ENCODE measurements around the gene CCDC63.
A peak's percentile ranks its signal among the peaks of the same experiment; 100 is the strongest.
"Not testable (repeated sequence)": the region's sequence is repeated elsewhere in the genome, so short reads cannot be mapped to it uniquely, and the experiment has no call there.

The CCDC63 gene

GRCh38 chr12:110844551-110845338 lies 2.0 kb upstream of the CCDC63 start:
- no peak for DNase-seq
- no peak for ATAC-seq

- ATAC-seq (no peak), DNase-seq (no peak)
Observed at GRCh38 chr12:110845339-110845682, 1.5 kb upstream of the CCDC63 start.

GRCh38 chr12:110848314-110848923 lies 1.6 kb downstream of the CCDC63 start:
- DNase-seq (no peak), ATAC-seq (no peak)

GRCh38 chr12:110849221-110849620 lies 2.4 kb downstream of the CCDC63 start:
- no peak for ATAC-seq
- DNase-seq: no peak

GRCh38 chr12:110849748-110850403 lies 3.1 kb downstream of the CCDC63 start:
- DNase-seq (no peak), ATAC-seq (peak; percentile 50)

GRCh38 chr12:110850762-110851161 lies 4.0 kb downstream of the CCDC63 start:
- DNase-seq (no peak), ATAC-seq (no peak)

- no peak for DNase-seq
- ATAC-seq: no peak
Observed at GRCh38 chr12:110853836-110854235, 7.0 kb downstream of the CCDC63 start.

- DNase-seq: no peak
- no peak for ATAC-seq
Observed at GRCh38 chr12:110856542-110856941, 9.8 kb downstream of the CCDC63 start.

- ATAC-seq (no peak), DNase-seq (no peak)
Observed at GRCh38 chr12:110857528-110857927, 10.7 kb downstream of the CCDC63 start.

GRCh38 chr12:110857954-110858353 lies 11.2 kb downstream of the CCDC63 start:
- not testable (repeated sequence) for DNase-seq, ATAC-seq

GRCh38 chr12:110858848-110859247 lies 12.1 kb downstream of the CCDC63 start:
- ATAC-seq: no peak

GRCh38 chr12:110860833-110861296 lies 14.1 kb downstream of the CCDC63 start:
- ATAC-seq (no peak), DNase-seq (no peak)

More at GRCh38 chr12:110858848-110859247, 12.1 kb downstream of the CCDC63 start:
- no peak for DNase-seq

- DNase-seq (no peak), ATAC-seq (no peak)
Observed at GRCh38 chr12:110861729-110862128, 14.9 kb downstream of the CCDC63 start.

GRCh38 chr12:110862329-110862728 lies 15.5 kb downstream of the CCDC63 start:
- no peak for DNase-seq

GRCh38 chr12:110863161-110863560 lies 16.4 kb downstream of the CCDC63 start:
- ATAC-seq: no peak
- no peak for DNase-seq

More at GRCh38 chr12:110862329-110862728, 15.5 kb downstream of the CCDC63 start:
- ATAC-seq: no peak

GRCh38 chr12:110865521-110865920 lies 18.7 kb downstream of the CCDC63 start:
- no peak for ATAC-seq
- no peak for DNase-seq

GRCh38 chr12:110869026-110869425 lies 22.2 kb downstream of the CCDC63 start:
- no peak for ATAC-seq
- no peak for DNase-seq

GRCh38 chr12:110869803-110870202 lies 23.0 kb downstream of the CCDC63 start:
- no peak for DNase-seq
- no peak for ATAC-seq

GRCh38 chr12:110872100-110872499 lies 25.3 kb downstream of the CCDC63 start:
- DNase-seq: no peak
- no peak for ATAC-seq

GRCh38 chr12:110874351-110874750 lies 27.6 kb downstream of the CCDC63 start:
- DNase-seq (no peak), ATAC-seq (no peak)

GRCh38 chr12:110874781-110875180 lies 28.0 kb downstream of the CCDC63 start:
- ATAC-seq: no peak
- no peak for DNase-seq

- DNase-seq: no peak
- ATAC-seq: no peak
Observed at GRCh38 chr12:110880651-110881050, 33.9 kb downstream of the CCDC63 start.

- DNase-seq: no peak
- no peak for ATAC-seq
Observed at GRCh38 chr12:110883251-110883650, 36.5 kb downstream of the CCDC63 start.

Data from stimulated activated naive CD8-positive, alpha-beta T cell treated with anti-CD3 and anti-CD28 coated beads, Interleukin-15, Interleukin-2, amounts not matched to agents 100 U/mL and 50 U/mL, for 24 hours (primary cell).